ENCODE data around the gene GOLM1.
"Not testable (repeated sequence)": the region's sequence is repeated elsewhere in the genome, so short reads cannot be mapped to it uniquely, and the experiment has no call there.

GOLM1 gene

GRCh38 chr9:86098824-86099700 lies at the start of gene GOLM1:
GOLM1 (minus strand) TSS chr9:86099558; CDS start chr9:86079320, 20,238 bp downstream.
- TF ChIP-seq EZH2phosphoT487 (IDR thresholded peaks at IDR 0.05; ENCODE audit: low read length), result no peak
- TF ChIP-seq EZH2 (optimal IDR thresholded peaks at IDR 0.05; ENCODE audit: low read depth, low read length), result no peak
- peak; percentile 15 for TF ChIP-seq CTCF (IDR thresholded peaks at IDR 0.05; ENCODE audit: low read length)
- H2AFZ ChIP-seq (ENCODE audit: low read length), result peak within 1 kb of the TSS; percentile 96
- H3K4me1 ChIP-seq (ENCODE audit: low read length), result peaks cover 30% of the 10 kb centered on the region
- H4K20me1 ChIP-seq (ENCODE audit: insufficient read depth, low read length), result no peaks in the 10 kb centered on the region
- no peaks in the 10 kb centered on the region for H3K36me3 ChIP-seq (replicated peaks; ENCODE audit: insufficient read depth, low read length)
- peak within 1 kb of the TSS; percentile 84 for H3K4me2 ChIP-seq (ENCODE audit: low read depth, low read length)
- H3K27ac ChIP-seq (ENCODE audit: low read length), result peak within 1 kb of the TSS; percentile 42; the same call in 1 of the 2 replicates
- peak; percentile 69 for DNase-seq
- no peaks in the 10 kb centered on the region for H3K9me3 ChIP-seq (replicated peaks; ENCODE audit: insufficient read depth, low read length)
- peaks cover 37% of the 10 kb centered on the region for H3K79me2 ChIP-seq (ENCODE audit: low read length)
- no peaks in the 10 kb centered on the region for H3K9me2 ChIP-seq (replicated peaks; ENCODE audit: insufficient read depth, low read length)
- H3K9ac ChIP-seq (ENCODE audit: low read length), result peak within 1 kb of the TSS; percentile 72
- peak within 1 kb of the TSS; percentile 86 for H3K4me3 ChIP-seq (ENCODE audit: low read length)
- peaks cover 9% of the 10 kb centered on the region for H3F3A ChIP-seq (ENCODE audit: insufficient read depth, low read length)
- H3K27me3 ChIP-seq (replicated peaks; ENCODE audit: insufficient read depth, low read length), result no peaks in the 10 kb centered on the region

- H4K20me1 ChIP-seq (ENCODE audit: insufficient read depth, low read length); H3K79me2 ChIP-seq (ENCODE audit: low read length); H3K27ac ChIP-seq (ENCODE audit: low read length); H3K36me3 ChIP-seq (replicated peaks; ENCODE audit: insufficient read depth, low read length); H3F3A ChIP-seq (ENCODE audit: insufficient read depth, low read length); H3K4me2 ChIP-seq (ENCODE audit: low read depth, low read length); H3K9me3 ChIP-seq (replicated peaks; ENCODE audit: insufficient read depth, low read length); H3K9me2 ChIP-seq (replicated peaks; ENCODE audit: insufficient read depth, low read length); DNase-seq; H3K9ac ChIP-seq (ENCODE audit: low read length); H3K4me3 ChIP-seq (ENCODE audit: low read length); H3K4me1 ChIP-seq (ENCODE audit: low read length); H3K27me3 ChIP-seq (replicated peaks; ENCODE audit: insufficient read depth, low read length); H2AFZ ChIP-seq (ENCODE audit: low read length): not testable (repeated sequence)
Observed at GRCh38 chr9:86146671-86147070, 47.3 kb upstream of the GOLM1 start.

- H3K27me3 ChIP-seq (replicated peaks; ENCODE audit: insufficient read depth, low read length); H3K4me3 ChIP-seq (ENCODE audit: low read length); H2AFZ ChIP-seq (ENCODE audit: low read length); H3K4me2 ChIP-seq (ENCODE audit: low read depth, low read length); H3K9me3 ChIP-seq (replicated peaks; ENCODE audit: insufficient read depth, low read length); H3F3A ChIP-seq (ENCODE audit: insufficient read depth, low read length); H3K79me2 ChIP-seq (ENCODE audit: low read length); H4K20me1 ChIP-seq (ENCODE audit: insufficient read depth, low read length); H3K4me1 ChIP-seq (ENCODE audit: low read length); H3K36me3 ChIP-seq (replicated peaks; ENCODE audit: insufficient read depth, low read length); H3K27ac ChIP-seq (ENCODE audit: low read length); H3K9ac ChIP-seq (ENCODE audit: low read length); H3K9me2 ChIP-seq (replicated peaks; ENCODE audit: insufficient read depth, low read length); DNase-seq: not testable (repeated sequence)
Observed at GRCh38 chr9:86145960-86146359, 46.6 kb upstream of the GOLM1 start.

- no peak overlapping the region for H2AFZ ChIP-seq (ENCODE audit: low read length)
- H3K79me2 ChIP-seq (ENCODE audit: low read length), result no peaks in the 10 kb centered on the region
- H3K9me2 ChIP-seq (replicated peaks; ENCODE audit: insufficient read depth, low read length), result no peaks in the 10 kb centered on the region
- no peaks in the 10 kb centered on the region for H3K9me3 ChIP-seq (replicated peaks; ENCODE audit: insufficient read depth, low read length)
- no peak overlapping the region for H3K27ac ChIP-seq (ENCODE audit: low read length)
- DNase-seq, result no peak
- no peaks in the 10 kb centered on the region for H4K20me1 ChIP-seq (ENCODE audit: insufficient read depth, low read length)
- H3K4me2 ChIP-seq (ENCODE audit: low read depth, low read length), result no peak overlapping the region
- TF ChIP-seq CTCF (IDR thresholded peaks at IDR 0.05; ENCODE audit: low read length) (no peak), EZH2 (optimal IDR thresholded peaks at IDR 0.05; ENCODE audit: low read depth, low read length) (no peak), EZH2phosphoT487 (IDR thresholded peaks at IDR 0.05; ENCODE audit: low read length) (no peak)
- H3K36me3 ChIP-seq (replicated peaks; ENCODE audit: insufficient read depth, low read length), result no peaks in the 10 kb centered on the region
- no peak overlapping the region for H3K9ac ChIP-seq (ENCODE audit: low read length)
- no peaks in the 10 kb centered on the region for H3F3A ChIP-seq (ENCODE audit: insufficient read depth, low read length)
- H3K4me1 ChIP-seq (ENCODE audit: low read length), result no peaks in the 10 kb centered on the region
- H3K4me3 ChIP-seq (ENCODE audit: low read length), result no peak overlapping the region
- H3K27me3 ChIP-seq (replicated peaks; ENCODE audit: insufficient read depth, low read length), result no peaks in the 10 kb centered on the region
Observed at GRCh38 chr9:86142973-86143372, 43.6 kb upstream of the GOLM1 start.

Measured in MM.1S (cell line).